OCI-LY7 (cell line): ENCODE measurements around the gene RPP30. TPM values are rescaled to one million over a fixed set of nuclear protein-coding genes. Genes with fewer than 3 reads are reported as not detected.
"Not testable (repeated sequence)": the region's sequence is repeated elsewhere in the genome, so short reads cannot be mapped to it uniquely, and the experiment has no call there.

Experiments used
- BruUV-seq: library from RNA; stranded (reverse); fragments of 400-500 nt; replicated peaks from 2 replicates; lab custom pipeline; 2021; lab: Mats Ljungman, UMichigan
- CTCF ChIA-PET: fragments of 300-600 bp; sonication (Branson Sonifier 250); formaldehyde crosslinking; loops from one replicate; lab custom pipeline; 2022; ENCODE audit warnings: antibody characterized with exemption; ENCODE audit not compliant: unreplicated experiment; lab: Charles Lee
- POLR2A ChIA-PET: fragments of 300-600 bp; sonication (Branson Sonifier 250); formaldehyde crosslinking; loops from one replicate; lab custom pipeline; 2022; ENCODE audit warnings: antibody characterized with exemption; lab: Charles Lee
- DNase-seq: peaks from one replicate; pipeline ENCODE4 v3.0.0-alpha.2; 2015; ENCODE audit warnings: low spot score
- H2AFZ ChIP-seq: fragments of 200-600 bp; sonication (generic), shearing (Covaris generic); 2 replicates; pipeline ENCODE4 v1.6.1; 2014; ENCODE audit warnings: mild to moderate bottlenecking, antibody characterized with exemption, low read length, moderate library complexity
- H3K27ac ChIP-seq: fragments of 200-600 bp; sonication (generic); 2 replicates; pipeline ENCODE4 v1.5.1; 2014; ENCODE audit warnings: mixed run types, low read depth, mild to moderate bottlenecking, moderate library complexity, low read length, inconsistent platforms; ENCODE audit not compliant: poor library complexity, severe bottlenecking
- H3K36me3 ChIP-seq: fragments of 200-600 bp; sonication (generic); 2 replicates; pipeline ENCODE4 v1.6.1; 2014; ENCODE audit warnings: mild to moderate bottlenecking, antibody characterized with exemption, low read length, moderate library complexity, mixed read lengths; ENCODE audit not compliant: insufficient read depth
- H3K4me1 ChIP-seq: fragments of 200-600 bp; sonication (generic); 2 replicates; pipeline ENCODE4 v1.5.1; 2014; ENCODE audit warnings: mild to moderate bottlenecking, low read length; ENCODE audit not compliant: insufficient read depth, poor library complexity, severe bottlenecking
- H3K4me2 ChIP-seq: fragments of 200-600 bp; sonication (generic); 2 replicates; pipeline ENCODE4 v1.6.1; 2014; ENCODE audit warnings: mild to moderate bottlenecking, low read length
- H3K4me3 ChIP-seq: fragments of 200-600 bp; sonication (generic); 2 replicates; pipeline ENCODE4 v1.5.1; 2014; ENCODE audit warnings: mild to moderate bottlenecking, low read depth, low read length; ENCODE audit not compliant: poor library complexity, severe bottlenecking
- H3K79me2 ChIP-seq: fragments of 200-600 bp; sonication (generic); 2 replicates; pipeline ENCODE4 v1.6.1; 2016; ENCODE audit warnings: low read depth, mild to moderate bottlenecking, low read length, moderate library complexity, mixed read lengths; ENCODE audit not compliant: insufficient read depth
- H3K9me2 ChIP-seq: fragments of 200-600 bp; sonication (generic); 2 replicates; pipeline ENCODE4 v1.6.1; 2016; ENCODE audit warnings: mild to moderate bottlenecking, low read length, mixed read lengths; ENCODE audit not compliant: insufficient read depth
- H3K9me3 ChIP-seq: fragments of 200-600 bp; sonication (generic); 2 replicates; pipeline ENCODE4 v1.6.1; 2014; ENCODE audit warnings: mild to moderate bottlenecking, mixed run types, low read length, mixed read lengths
- H4K20me1 ChIP-seq: fragments of 200-600 bp; sonication (generic); 2 replicates; pipeline ENCODE4 v1.6.1; 2014; ENCODE audit warnings: mild to moderate bottlenecking, antibody characterized with exemption, low read length, moderate library complexity, mixed read lengths; ENCODE audit not compliant: insufficient read depth
- EZH2phosphoT487 ChIP-seq: fragments of 200-600 bp; sonication (generic); IDR thresholded peaks from 2 replicates; pipeline ENCODE4 v1.6.1; 2018; ENCODE audit warnings: low read depth, borderline replicate concordance, mild to moderate bottlenecking, mixed run types, antibody characterized with exemption, low read length, moderate library complexity, mixed read lengths
- intact Hi-C: fragments of 100-400 bp; cut with micrococcal nuclease; formaldehyde crosslinking; loops from one replicate; pipeline ENCODE4 v1.10.0; 2022; ENCODE audit not compliant: unreplicated experiment
- total RNA-seq, 2 experiments: library from RNA; depleted of rRNA in 1 of 2; stranded (reverse); fragments of >200 nt in 1 of 2; shearing (Covaris generic) in 1 of 2; gene quantifications; 2 replicates each; pipeline ENCODE4 v1.2.3, GENCODE V29; 2014 to 2022
- TF ChIP-seq, protein P1 (sequence below): fragments of 200-600 bp; sonication (generic); conservative IDR thresholded peaks from 2 replicates; pipeline ENCODE4 v1.5.1; 2014; ENCODE audit warnings: mild to moderate bottlenecking, antibody characterized with exemption, low read length, moderate library complexity, mixed read lengths

RPP30 gene
- total RNA-seq, 2 experiments from 2014 or later = 34.3 to 50.4 TPM

DNA sequence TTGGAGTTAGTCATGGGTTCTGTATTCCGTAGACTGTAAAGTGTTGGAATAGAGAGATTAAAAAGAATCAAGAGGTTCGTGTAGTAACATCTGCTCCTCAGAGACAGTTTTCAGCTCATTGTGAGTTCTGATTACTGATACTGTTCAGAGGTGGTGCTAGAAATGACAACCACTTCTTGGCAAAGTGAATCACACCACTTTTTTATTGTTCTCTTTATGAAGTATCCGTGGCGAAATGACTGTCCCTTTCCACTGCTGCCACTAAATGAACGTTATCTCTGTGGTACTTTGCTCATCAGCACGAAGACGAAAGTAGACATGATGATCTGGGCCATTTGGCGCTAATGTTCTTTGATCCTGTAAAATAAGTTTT, 860 bp downstream of the RPP30 start:
- Histone ChIP-seq H4K20me1 (no peaks in the 10 kb centered on the region), H3K4me2 (peak overlapping the region; percentile 67), H3K4me1 (peaks cover 13% of the 10 kb centered on the region), H3K9me3 (peaks cover 11% of the 10 kb centered on the region; the same call in 1 of the 2 replicates), H3K79me2 (peaks cover 34% of the 10 kb centered on the region), H3K4me3 (peak overlapping the region; percentile 89), H2AFZ (peak overlapping the region; percentile 99; the same call in 1 of the 2 replicates), H3K9me2 (no peaks in the 10 kb centered on the region), H3K27ac (no peak overlapping the region), H3K36me3 (peaks cover 27% of the 10 kb centered on the region)
- DNase-seq = no peak
- POLR2A ChIA-PET = interaction anchor here (0.8 to 1.5 kb wide), 2 partner anchors 117 to 1051 kb away, joined by 4 read pairs; partner anchors contain the start of gene BTAF1
- no peak for TF ChIP-seq EZH2phosphoT487
- TF ChIP-seq, protein P1, sequence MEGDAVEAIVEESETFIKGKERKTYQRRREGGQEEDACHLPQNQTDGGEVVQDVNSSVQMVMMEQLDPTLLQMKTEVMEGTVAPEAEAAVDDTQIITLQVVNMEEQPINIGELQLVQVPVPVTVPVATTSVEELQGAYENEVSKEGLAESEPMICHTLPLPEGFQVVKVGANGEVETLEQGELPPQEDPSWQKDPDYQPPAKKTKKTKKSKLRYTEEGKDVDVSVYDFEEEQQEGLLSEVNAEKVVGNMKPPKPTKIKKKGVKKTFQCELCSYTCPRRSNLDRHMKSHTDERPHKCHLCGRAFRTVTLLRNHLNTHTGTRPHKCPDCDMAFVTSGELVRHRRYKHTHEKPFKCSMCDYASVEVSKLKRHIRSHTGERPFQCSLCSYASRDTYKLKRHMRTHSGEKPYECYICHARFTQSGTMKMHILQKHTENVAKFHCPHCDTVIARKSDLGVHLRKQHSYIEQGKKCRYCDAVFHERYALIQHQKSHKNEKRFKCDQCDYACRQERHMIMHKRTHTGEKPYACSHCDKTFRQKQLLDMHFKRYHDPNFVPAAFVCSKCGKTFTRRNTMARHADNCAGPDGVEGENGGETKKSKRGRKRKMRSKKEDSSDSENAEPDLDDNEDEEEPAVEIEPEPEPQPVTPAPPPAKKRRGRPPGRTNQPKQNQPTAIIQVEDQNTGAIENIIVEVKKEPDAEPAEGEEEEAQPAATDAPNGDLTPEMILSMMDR = no peak
- CTCF ChIA-PET = no interaction called here
- TSS peak; percentile 65 for BruUV-seq
- intact Hi-C loops = loop anchor here (10.0 kb wide), 1 partner anchor 922 kb away; the partner anchor contains the start of gene TNKS2

- peaks cover 6% of the 10 kb centered on the region for H3K4me1 ChIP-seq
- H3K36me3 ChIP-seq = peaks cover 89% of the 10 kb centered on the region
- no peak overlapping the region for H3K27ac ChIP-seq
- intact Hi-C loops = loop anchor here (10.0 kb wide), 1 partner anchor 916 kb away; the partner anchor contains the start of gene TNKS2
- TF ChIP-seq, protein P1 = no peak
- TF ChIP-seq EZH2phosphoT487 = no peak
- no TSS peak for BruUV-seq
- no peaks in the 10 kb centered on the region for H3K9me3 ChIP-seq
- no peak overlapping the region for H2AFZ ChIP-seq
- H3K4me2 ChIP-seq = no peak overlapping the region
- CTCF ChIA-PET = no interaction called here
- no peaks in the 10 kb centered on the region for H3K9me2 ChIP-seq
- no peak overlapping the region for H3K4me3 ChIP-seq
- POLR2A ChIA-PET = interaction anchor here (0.5 to 1.2 kb wide), 5 partner anchors 7 to 371 kb away, joined by 3 to 4 read pairs (median 4); partner anchors contain the start of gene RPP30
- DNase-seq = no peak
- H3K79me2 ChIP-seq = peaks cover 12% of the 10 kb centered on the region; the same call in 1 of the 2 replicates
- H4K20me1 ChIP-seq = peaks cover 6% of the 10 kb centered on the region; the same call in 1 of the 2 replicates
These were observed 7.3 kb downstream of the RPP30 start for GRCh38 chr10:90879062-90879461.

DNA sequence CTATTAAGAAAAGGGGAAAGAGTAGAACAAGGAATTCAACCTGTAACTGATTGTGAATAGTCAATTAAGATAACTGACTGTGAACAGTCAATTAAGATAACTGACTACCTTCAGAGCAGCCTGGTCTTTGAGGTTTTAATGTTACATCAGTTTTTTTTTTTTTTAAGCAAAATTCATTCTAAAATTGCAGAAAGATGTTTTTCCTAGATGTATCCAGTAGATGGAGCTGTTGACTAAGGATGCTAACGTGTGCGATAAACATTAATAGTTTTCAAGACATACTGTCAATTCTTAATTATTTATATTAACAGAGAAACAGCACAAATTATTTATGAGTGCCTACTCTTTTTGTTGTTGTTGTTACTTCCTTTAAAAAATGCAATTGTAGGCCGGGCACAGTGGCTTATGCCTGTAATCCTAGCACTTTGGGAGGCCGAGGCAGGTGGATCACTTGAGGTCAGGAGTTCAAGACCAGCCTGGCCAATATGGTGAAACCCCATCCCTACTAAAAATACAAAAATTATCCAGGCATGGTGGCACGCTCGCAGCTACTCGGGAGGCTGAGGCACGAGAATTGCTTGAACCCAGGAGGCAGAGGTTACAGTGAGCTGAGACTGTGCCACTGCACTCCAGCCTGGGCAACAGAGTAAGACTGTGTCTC, 8.4 kb downstream of the RPP30 start:
- BruUV-seq, H3K9me3 ChIP-seq, H3K4me1 ChIP-seq, H3K79me2 ChIP-seq, H3K27ac ChIP-seq, H3K4me2 ChIP-seq, CTCF ChIA-PET, H3K9me2 ChIP-seq, H3K4me3 ChIP-seq, H4K20me1 ChIP-seq, H2AFZ ChIP-seq, intact Hi-C loops: not testable (repeated sequence)
- peaks cover 97% of the 10 kb centered on the region for H3K36me3 ChIP-seq
- POLR2A ChIA-PET = interaction anchor here (0.7 to 1.2 kb wide), 4 partner anchors 9 to 361 kb away, joined by 3 to 4 read pairs (median 4); partner anchors contain the start of gene RPP30
- DNase-seq = peak; percentile 50
- TF ChIP-seq, protein P1 = peak; percentile 84
